HL-60 (cell line): ENCODE data around the gene CARD9.

ENCODE experiments used
- CTCF ChIP-seq: IDR thresholded peaks from one replicate; pipeline ENCODE4 v1.5.1; 2011; ENCODE audit warnings: low read length, control low read depth, inconsistent platforms; ENCODE audit not compliant: insufficient read depth
- GABPA ChIP-seq: IDR thresholded peaks from 2 replicates; pipeline ENCODE4 v1.6.1; 2012; ENCODE audit warnings: low read depth
- POLR2AphosphoS5 ChIP-seq: IDR thresholded peaks from 2 replicates; pipeline ENCODE4 v1.6.1; 2012; ENCODE audit warnings: low read depth
- REST ChIP-seq: IDR thresholded peaks from 2 replicates; pipeline ENCODE4 v1.6.1; 2012; ENCODE audit warnings: low read depth; ENCODE audit not compliant: insufficient replicate concordance
- SPI1 ChIP-seq: IDR thresholded peaks from 2 replicates; pipeline ENCODE4 v1.6.1; 2012; ENCODE audit warnings: low read depth, mild to moderate bottlenecking, borderline replicate concordance

GRCh38 chr9:136314944-136315343 lies 58.5 kb downstream of the CARD9 start:
- TF ChIP-seq CTCF = no peak
- TF ChIP-seq POLR2AphosphoS5 = no peak
- no peak for TF ChIP-seq REST
- no peak for TF ChIP-seq GABPA
- no peak for TF ChIP-seq SPI1
